Measurements from ENCODE around the gene ZW10.

The ZW10 gene

GRCh38 chr11:113695207-113695606 lies 78.3 kb downstream of the ZW10 start:
- no peak for DNase-seq

- no peak for DNase-seq
Measured at GRCh38 chr11:113694390-113694789, 79.1 kb downstream of the ZW10 start.

DNA sequence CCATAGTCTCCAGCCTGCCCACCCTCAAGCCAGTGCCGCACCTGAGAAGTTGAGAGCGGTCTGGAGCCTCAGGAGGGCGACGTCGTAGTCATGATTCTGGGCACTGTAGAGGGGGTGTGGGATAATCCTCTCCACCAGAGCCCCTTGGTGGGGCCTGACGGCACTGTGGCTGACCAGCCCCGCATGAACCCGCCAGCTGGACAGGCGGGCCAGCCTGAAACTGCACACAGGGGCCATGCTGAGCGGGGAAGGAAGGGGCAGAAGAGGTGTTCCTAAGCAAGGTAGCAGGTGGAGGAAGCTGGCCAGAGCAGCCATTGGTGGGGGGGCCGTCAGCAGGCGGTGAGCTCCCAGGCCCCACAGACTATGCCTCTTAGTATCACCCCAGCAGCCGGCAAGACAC lies 80.5 kb downstream of the ZW10 start:
- no peak for DNase-seq

- peak in 1 of 2 experiments; percentile 75 for DNase-seq
Measured at GRCh38 chr11:113690619-113691569, 82.6 kb downstream of the ZW10 start.

- no peak for DNase-seq
Measured at GRCh38 chr11:113689768-113690618, 83.5 kb downstream of the ZW10 start.

DNA sequence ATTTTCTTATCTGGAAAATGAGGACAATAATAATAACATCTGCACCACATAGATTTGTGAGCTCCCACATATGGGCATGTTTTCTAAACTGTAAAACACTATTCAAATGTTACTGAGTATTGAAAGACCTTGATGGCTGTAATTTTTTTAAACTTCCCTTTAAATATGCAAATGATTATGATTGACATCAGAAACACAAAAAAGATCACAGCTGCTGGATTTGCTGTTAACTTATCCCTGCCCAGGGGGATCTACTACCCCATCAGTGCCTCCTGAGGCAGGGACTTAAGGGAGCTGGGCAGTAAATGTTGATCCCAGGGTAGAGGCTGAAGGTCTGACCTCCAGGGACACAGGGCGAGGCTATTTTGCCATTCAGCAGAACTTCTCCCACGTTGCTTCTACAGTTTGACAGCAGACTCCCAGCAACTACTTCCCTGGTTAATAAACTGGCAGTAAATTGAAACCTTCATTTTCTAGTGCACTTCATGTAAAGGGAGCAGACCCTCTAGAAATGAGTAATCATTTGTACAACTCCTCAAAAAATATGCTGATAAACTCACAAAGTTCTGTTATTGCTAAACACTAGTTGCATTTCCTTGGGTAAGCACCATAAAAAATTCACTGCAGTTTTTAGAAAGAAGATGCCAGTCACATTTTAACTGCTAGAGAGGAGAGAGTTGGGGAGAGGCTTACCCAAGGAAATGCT lies 87.7 kb downstream of the ZW10 start:
- DNase-seq: peak; percentile 23 to 47

DNA sequence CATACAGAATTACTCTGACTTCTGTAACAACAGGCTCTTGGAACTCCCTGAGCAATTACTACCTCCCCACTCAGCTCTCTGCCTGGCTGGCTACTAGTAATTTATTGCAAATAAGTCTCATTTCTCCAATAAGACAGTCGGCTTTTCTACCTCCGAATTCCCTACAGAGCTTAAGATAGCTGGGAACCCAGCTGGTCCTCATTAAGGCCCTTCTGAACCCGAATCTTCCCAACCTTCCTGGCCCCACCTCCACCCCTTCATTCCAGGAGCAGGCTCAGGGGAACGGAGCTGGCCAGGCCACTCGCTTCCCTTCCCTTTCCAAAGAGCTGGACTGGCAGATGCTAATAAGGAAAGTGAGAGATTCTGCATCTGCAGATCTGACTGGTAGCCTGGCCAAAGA lies 89.0 kb downstream of the ZW10 start:
- no peak for DNase-seq

GRCh38 chr11:113683481-113684046 lies 89.9 kb downstream of the ZW10 start:
- DNase-seq: no peak
